Endothelial cell (in vitro differentiated cells): Measurements from ENCODE around the gene ATXN8OS. TPM values are rescaled to one million over a fixed set of nuclear protein-coding genes. Genes with fewer than 3 reads are reported as not detected.

ENCODE experiments used
- DNase-seq: peaks from one replicate; pipeline ENCODE4 v3.0.0; 2021; ENCODE audit warnings: low spot score
- H3K27ac Mint-ChIP-seq: one replicate; pipeline ENCODE4 v1.8.0; 2021; ENCODE audit warnings: mixed read lengths, inconsistent platforms; ENCODE audit not compliant: unreplicated experiment
- H3K27me3 Mint-ChIP-seq: one replicate; pipeline ENCODE4 v1.8.0; 2021; ENCODE audit warnings: mild to moderate bottlenecking, moderate library complexity, mixed read lengths, inconsistent platforms; ENCODE audit not compliant: unreplicated experiment
- H3K36me3 Mint-ChIP-seq: one replicate; pipeline ENCODE4 v1.8.0; 2021; ENCODE audit warnings: mild to moderate bottlenecking, low read depth, mixed read lengths, inconsistent platforms; ENCODE audit not compliant: unreplicated experiment
- H3K4me1 Mint-ChIP-seq: one replicate; pipeline ENCODE4 v1.8.0; 2021; ENCODE audit warnings: mild to moderate bottlenecking, mixed read lengths, inconsistent platforms; ENCODE audit not compliant: unreplicated experiment
- H3K4me3 Mint-ChIP-seq: one replicate; pipeline ENCODE4 v1.8.0; 2021; ENCODE audit warnings: mild to moderate bottlenecking, mixed read lengths, inconsistent platforms; ENCODE audit not compliant: unreplicated experiment
- H3K9me3 Mint-ChIP-seq: one replicate; pipeline ENCODE4 v1.8.0; 2021; ENCODE audit warnings: mixed read lengths, inconsistent platforms; ENCODE audit not compliant: unreplicated experiment
- total RNA-seq: library from RNA; stranded (reverse); fragmentation: NEBNext Ultra II Directional; extraction: Animal tissue kit (Norgen Biotek cat#: 25700); gene quantifications from one replicate; pipeline ENCODE4 v1.2.1, GENCODE V29; 2021; ENCODE audit not compliant: unreplicated experiment
- TF ChIP-seq, protein P1 (sequence below): fragments of 200-600 bp; sonication (generic); IDR thresholded peaks from one replicate; pipeline ENCODE4 v1.5.0; 2021; ENCODE audit warnings: antibody characterized with exemption; ENCODE audit not compliant: unreplicated experiment

Gene ATXN8OS
- total RNA-seq, 1 donor from 2014 or later = not detected

DNA sequence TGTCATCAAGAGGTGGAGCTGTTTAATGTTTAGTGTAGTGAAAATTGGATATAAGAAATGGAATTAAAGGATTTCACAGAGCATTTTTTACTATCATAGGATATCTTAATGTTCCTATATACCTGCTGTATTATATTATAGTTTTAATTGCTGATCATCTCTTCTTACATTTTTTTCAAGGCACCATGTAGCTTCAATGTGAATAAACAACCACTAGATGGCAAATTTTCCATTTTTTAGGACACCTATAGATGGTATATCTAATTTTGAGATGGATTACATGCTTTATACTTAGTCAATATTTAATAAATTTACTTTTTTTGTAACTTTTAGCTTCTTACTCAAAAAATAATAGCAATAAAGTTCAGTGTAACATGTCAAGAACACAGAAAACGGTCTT is 9.0 kb upstream of the ATXN8OS start:
- H3K4me3 Mint-ChIP-seq = no peak overlapping the region
- H3K27me3 Mint-ChIP-seq = no peaks in the 10 kb centered on the region
- H3K27ac Mint-ChIP-seq = no peak overlapping the region
- H3K4me1 Mint-ChIP-seq = no peaks in the 10 kb centered on the region
- TF ChIP-seq, protein P1, sequence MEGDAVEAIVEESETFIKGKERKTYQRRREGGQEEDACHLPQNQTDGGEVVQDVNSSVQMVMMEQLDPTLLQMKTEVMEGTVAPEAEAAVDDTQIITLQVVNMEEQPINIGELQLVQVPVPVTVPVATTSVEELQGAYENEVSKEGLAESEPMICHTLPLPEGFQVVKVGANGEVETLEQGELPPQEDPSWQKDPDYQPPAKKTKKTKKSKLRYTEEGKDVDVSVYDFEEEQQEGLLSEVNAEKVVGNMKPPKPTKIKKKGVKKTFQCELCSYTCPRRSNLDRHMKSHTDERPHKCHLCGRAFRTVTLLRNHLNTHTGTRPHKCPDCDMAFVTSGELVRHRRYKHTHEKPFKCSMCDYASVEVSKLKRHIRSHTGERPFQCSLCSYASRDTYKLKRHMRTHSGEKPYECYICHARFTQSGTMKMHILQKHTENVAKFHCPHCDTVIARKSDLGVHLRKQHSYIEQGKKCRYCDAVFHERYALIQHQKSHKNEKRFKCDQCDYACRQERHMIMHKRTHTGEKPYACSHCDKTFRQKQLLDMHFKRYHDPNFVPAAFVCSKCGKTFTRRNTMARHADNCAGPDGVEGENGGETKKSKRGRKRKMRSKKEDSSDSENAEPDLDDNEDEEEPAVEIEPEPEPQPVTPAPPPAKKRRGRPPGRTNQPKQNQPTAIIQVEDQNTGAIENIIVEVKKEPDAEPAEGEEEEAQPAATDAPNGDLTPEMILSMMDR = peak; percentile 76
- H3K9me3 Mint-ChIP-seq = no peaks in the 10 kb centered on the region
- no peaks in the 10 kb centered on the region for H3K36me3 Mint-ChIP-seq
- DNase-seq = no peak

DNA sequence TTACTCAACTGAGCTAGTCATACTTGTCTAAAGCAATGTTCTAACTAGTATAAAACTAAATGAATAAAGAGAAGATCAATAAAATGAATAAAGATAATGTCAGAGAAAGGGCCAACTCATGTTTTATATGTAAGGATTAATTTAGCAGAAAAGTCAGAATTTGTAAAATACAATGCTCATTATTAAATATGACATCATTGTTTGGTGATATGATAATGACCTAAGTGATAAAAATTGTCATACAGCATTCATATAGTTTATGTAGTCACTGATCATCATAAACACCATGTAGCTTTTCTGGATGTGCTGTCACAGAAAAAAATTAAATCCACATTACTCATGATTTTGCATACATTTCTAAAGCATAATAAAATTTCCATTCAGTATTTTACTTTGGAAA is 3.1 kb upstream of the ATXN8OS start:
- peaks cover 8% of the 10 kb centered on the region for H3K27me3 Mint-ChIP-seq
- no peak overlapping the region for H3K4me3 Mint-ChIP-seq
- no peak overlapping the region for H3K27ac Mint-ChIP-seq
- no peaks in the 10 kb centered on the region for H3K4me1 Mint-ChIP-seq
- H3K36me3 Mint-ChIP-seq = peaks cover 3% of the 10 kb centered on the region
- TF ChIP-seq, protein P1 = no peak
- no peak for DNase-seq
- H3K9me3 Mint-ChIP-seq = no peaks in the 10 kb centered on the region

DNA sequence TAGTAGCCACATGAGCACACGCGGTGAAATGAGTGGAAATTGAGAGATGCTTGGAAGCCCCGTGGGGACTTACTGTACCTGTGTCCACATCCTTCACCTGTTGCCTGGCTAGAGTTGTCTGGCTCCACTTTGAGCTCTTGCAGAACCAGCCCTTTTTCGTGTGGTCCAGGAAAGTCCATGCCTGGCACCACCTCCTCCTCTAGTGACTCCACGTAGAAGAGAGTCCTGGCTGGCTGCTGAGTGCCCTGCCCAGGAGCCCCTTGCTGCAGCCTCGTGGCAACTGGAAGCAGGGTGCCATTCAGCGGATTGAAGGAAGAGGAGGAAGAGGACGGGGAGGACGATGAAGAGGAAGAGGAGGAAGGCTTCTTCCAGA is 515 bp upstream of the ATXN8OS start:
- Mint-ChIP-seq H3K4me3 (peak overlapping the region; percentile 85), H3K36me3 (peaks cover 3% of the 10 kb centered on the region), H3K4me1 (no peaks in the 10 kb centered on the region), H3K27me3 (peaks cover 8% of the 10 kb centered on the region), H3K27ac (no peak overlapping the region), H3K9me3 (no peaks in the 10 kb centered on the region)
- TF ChIP-seq, protein P1 = no peak
- DNase-seq = no peak

DNA sequence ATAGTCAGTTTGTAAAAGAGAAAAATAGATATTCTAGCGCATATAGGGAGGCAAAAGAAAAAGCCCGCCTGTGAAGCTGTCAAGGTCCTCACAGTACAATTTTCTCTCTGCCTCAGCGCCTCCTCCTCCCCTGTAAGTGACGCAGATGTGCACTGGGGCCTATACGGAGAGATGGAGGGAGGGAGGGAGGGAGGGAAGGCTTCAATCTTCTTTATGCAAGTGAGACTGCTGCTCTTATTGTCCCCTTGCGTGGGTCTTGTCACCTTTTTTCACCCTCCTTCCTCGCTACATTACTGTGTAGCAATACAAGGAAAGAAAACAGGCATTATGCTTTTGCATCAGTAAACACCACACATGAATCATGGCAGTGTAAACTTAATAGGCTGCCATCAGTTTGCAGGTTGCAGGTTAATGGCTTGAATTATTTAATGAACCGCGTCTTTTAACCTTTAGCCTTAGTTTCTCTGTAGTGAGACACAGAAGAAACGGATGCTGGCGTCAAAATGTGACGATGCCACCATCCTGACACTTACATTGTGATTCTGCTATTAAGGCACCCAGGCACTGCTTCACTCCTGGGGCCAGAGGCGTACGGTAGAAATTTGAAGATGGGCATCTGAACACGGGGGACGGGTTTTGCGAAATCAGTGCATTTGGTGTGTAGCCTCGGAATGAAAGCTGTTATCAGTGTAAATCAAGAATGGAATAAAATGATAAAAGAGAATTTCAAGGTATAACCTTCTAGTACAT is 905 bp downstream of the ATXN8OS start, which contains the start of gene KLHL1:
TSS of gene KLHL1 (minus strand) at position 97 of the 750 bp plus-strand sequence. CDS start 753 bp downstream, outside the sequence.
- no peak for DNase-seq
- Mint-ChIP-seq H3K4me1 (no peaks in the 10 kb centered on the region), H3K9me3 (no peaks in the 10 kb centered on the region), H3K4me3 (peak within 1 kb of the TSS; percentile 85), H3K36me3 (peaks cover 3% of the 10 kb centered on the region), H3K27me3 (peaks cover 8% of the 10 kb centered on the region), H3K27ac (no peak within 1 kb of the TSS)
- TF ChIP-seq, protein P1 = no peak

DNA sequence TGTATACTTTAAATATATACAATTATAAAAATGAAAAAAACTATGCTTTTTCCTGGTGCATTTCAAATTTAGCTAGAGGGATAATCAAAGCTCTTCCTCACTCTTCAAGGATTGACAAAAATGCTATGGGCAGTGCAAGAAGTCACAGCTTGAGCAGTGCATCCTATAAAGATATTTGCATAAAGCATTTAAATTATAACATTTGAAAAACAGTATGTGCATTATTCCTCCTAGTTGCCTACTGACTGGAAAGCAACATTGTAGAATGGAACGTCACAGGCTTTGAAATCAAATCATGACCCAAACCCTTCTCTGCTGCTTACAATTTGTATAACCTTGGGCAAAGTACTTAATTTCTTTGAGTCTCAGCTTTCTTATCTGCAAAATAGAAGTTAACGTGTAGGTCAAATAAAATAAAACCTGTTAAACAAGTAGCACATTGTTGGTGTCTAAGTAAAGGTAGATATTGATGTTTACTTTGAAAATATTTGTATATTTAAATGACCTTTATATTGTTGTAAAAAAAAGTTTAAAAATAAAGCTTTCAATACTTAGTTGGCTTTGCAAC is 9.8 kb downstream of the ATXN8OS start:
- DNase-seq = no peak
- no peaks in the 10 kb centered on the region for H3K4me1 Mint-ChIP-seq
- TF ChIP-seq, protein P1 = no peak
- H3K27ac Mint-ChIP-seq = no peak overlapping the region
- no peaks in the 10 kb centered on the region for H3K9me3 Mint-ChIP-seq
- H3K4me3 Mint-ChIP-seq = no peak overlapping the region
- no peaks in the 10 kb centered on the region for H3K36me3 Mint-ChIP-seq
- H3K27me3 Mint-ChIP-seq = no peaks in the 10 kb centered on the region
